Psoas muscle (tissue), 8 donors: ENCODE measurements around the gene SAP25. TPM values are rescaled to one million over a fixed set of nuclear protein-coding genes. Genes with fewer than 3 reads are reported as not detected.
A peak's percentile ranks its signal among the peaks of the same experiment; 100 is the strongest.

Experiments used
- ATAC-seq, 4 donors: fragments of 200-7000 bp; cut with Tn5 transposase; one replicate each; pipeline ENCODE4 v1.9.1; 2020; ENCODE audit warnings: moderate library complexity in 3 of 4, mild to moderate bottlenecking in 2 of 4
- DNase-seq, 2 donors: peaks; one replicate each; pipeline ENCODE4 v3.0.0-alpha.2; 2020
- H3K27ac ChIP-seq: fragments of 200-600 bp; one replicate; pipeline ENCODE4 v1.8.0; 2022
- H3K27me3 ChIP-seq, 3 donors: fragments of 200-600 bp in 1 of 3; one replicate each; pipeline versions ENCODE4 v1.6.1 to v1.8.0; 2013 to 2022; ENCODE audit warnings: low read length in 2 of 3, mild to moderate bottlenecking in 2 of 3, moderate library complexity in 1 of 3; ENCODE audit not compliant: insufficient read depth in 3 of 3
- H3K36me3 ChIP-seq, 2 donors: fragments of 200-600 bp in 1 of 2; one replicate each; pipeline versions ENCODE4 v1.6.1 to v1.8.0; 2013 to 2022; ENCODE audit warnings: low read depth in 1 of 2, mild to moderate bottlenecking in 1 of 2, moderate library complexity in 1 of 2; ENCODE audit not compliant: insufficient read depth in 1 of 2
- H3K4me1 ChIP-seq: fragments of 200-600 bp; one replicate; pipeline ENCODE4 v1.8.0; 2022
- H3K4me3 ChIP-seq: fragments of 200-600 bp; one replicate; pipeline ENCODE4 v1.8.0; 2022; ENCODE audit warnings: mild to moderate bottlenecking
- H3K9me3 ChIP-seq: fragments of 200-600 bp; one replicate; pipeline ENCODE4 v1.8.0; 2022
- CTCF ChIP-seq: fragments of 200-600 bp; IDR thresholded peaks from one replicate; pipeline ENCODE4 v1.8.0; 2022; ENCODE audit warnings: antibody characterized with exemption
- whole genome bisulfite sequencing, 3 donors: extraction: QIAGEN DNeasy Blood & Tissue Kit; methylation state at CpG; one replicate each; pipeline versions ENCODE4 v1.1.6 to v1.1.7; 2013; 5-methylcytosine and 5-hydroxymethylcytosine counted together
- intact Hi-C, 2 donors: fragments of 100-400 bp; cut with DNase I; formaldehyde crosslinking; loops; one replicate each; pipeline versions ENCODE4 v1.11.0 to v1.14.2; 2022
- polyA plus RNA-seq, 3 donors: library from polyadenylated mRNA; stranded (reverse); fragments of 200-250 nt; gene quantifications; one replicate each; pipeline ENCODE4 v1.2.3, GENCODE V29; 2013
- total RNA-seq, 4 donors: library from RNA; stranded (reverse); fragmentation: NEBNext Ultra II Directional in 2 of 4; extraction: Animal tissue kit (Norgen Biotek cat#: 25700) in 2 of 4; gene quantifications; one replicate each; pipeline versions ENCODE4 v1.2.1 to v1.2.4, GENCODE V29; 2021 to 2023
- donor health status: healthy with polysubstance abuse.
- donor health status: DM: no; HTN: no; CAD: no; lungs with moderate emphysema.
- donor health status: Bipolar disorder and iron deficiency.
- donor health status: healthy.
- donor health status: DM: yes; HTN: yes; CAD: no.
- donor health status: DM: no; HTN: no; CAD: no.
- donor health status: DM: no; HTN: no; CAD: no.
- donor health status: DM: yes; HTN: yes; CAD: no.

The SAP25 gene
- total and polyA plus RNA-seq, 7 donors: 0.21 to 1.9 (median 0.59) TPM; not detected in 2

- intact Hi-C loops: loop anchor here in 1 of 2 donors (2.0 kb wide), 1 partner anchor 18 kb away; the partner anchor contains the start of genes FBXO24 and LRCH4
- peak; percentile 18 for TF ChIP-seq CTCF
- H3K36me3 ChIP-seq: no peaks in the 10 kb centered on the region
- H3K4me3 ChIP-seq: peak overlapping the region; percentile 80
- peak; percentile 77 to 86 for DNase-seq
- H3K27ac ChIP-seq: no peak overlapping the region
- ATAC-seq: peak; percentile 70 to 90 (median 78)
- peaks cover 5% of the 10 kb centered on the region for H3K4me1 ChIP-seq
- peaks cover 0 to 8% (median 3%) of the 10 kb centered on the region in 3 donors for H3K27me3 ChIP-seq
- no peaks in the 10 kb centered on the region for H3K9me3 ChIP-seq
- 1 to 3% (median 1%) methylated on average over 49 to 70 of the region's 70 CpGs for WGBS, 3 donors
These were observed 30.6 kb upstream of the SAP25 start for GRCh38 chr7:100604028-100604975.

GRCh38 chr7:100603726-100604027, 30.0 kb upstream of the SAP25 start:
- no peak for TF ChIP-seq CTCF
- no peaks in the 10 kb centered on the region for H3K9me3 ChIP-seq
- H3K4me3 ChIP-seq: peak overlapping the region; percentile 80
- intact Hi-C loops: loop anchor here in 1 of 2 donors (2.0 kb wide), 1 partner anchor 17 kb away; the partner anchor contains the start of genes FBXO24 and LRCH4
- no peaks in the 10 kb centered on the region for H3K36me3 ChIP-seq
- WGBS, 3 donors: 13 to 15% (median 14%) methylated on average over 10 of the region's 10 CpGs
- no peak overlapping the region for H3K27ac ChIP-seq
- DNase-seq: no peak
- H3K4me1 ChIP-seq: peaks cover 5% of the 10 kb centered on the region
- H3K27me3 ChIP-seq: peaks cover 0 to 8% (median 3%) of the 10 kb centered on the region in 3 donors
- peak in 2 of 4 donors; percentile 2 to 15 for ATAC-seq

GRCh38 chr7:100602889-100603725, 29.4 kb upstream of the SAP25 start:
- Histone ChIP-seq H3K4me3 (peak overlapping the region; percentile 80), H3K27me3 (peaks cover 0 to 8% (median 3%) of the 10 kb centered on the region in 3 donors), H3K4me1 (peaks cover 5% of the 10 kb centered on the region), H3K27ac (no peak overlapping the region), H3K9me3 (no peaks in the 10 kb centered on the region), H3K36me3 (no peaks in the 10 kb centered on the region)
- intact Hi-C loops: no loop called here
- peak in 3 of 4 donors; percentile 26 to 31 (median 29) for ATAC-seq
- DNase-seq: peak; percentile 79 to 87
- WGBS, 3 donors: 46 to 50% (median 46%) methylated on average over 20 to 21 of the region's 21 CpGs
- TF ChIP-seq CTCF: no peak

GRCh38 chr7:100600730-100601038, 27.0 kb upstream of the SAP25 start:
- Histone ChIP-seq H3K27ac (no peak overlapping the region), H3K4me3 (no peak overlapping the region), H3K36me3 (no peaks in the 10 kb centered on the region), H3K4me1 (peaks cover 5% of the 10 kb centered on the region), H3K9me3 (no peaks in the 10 kb centered on the region), H3K27me3 (peaks cover 0 to 8% (median 4%) of the 10 kb centered on the region in 3 donors)
- DNase-seq (no peak), ATAC-seq (no peak)
- intact Hi-C loops: no loop called here
- TF ChIP-seq CTCF: no peak
- 72 to 87% (median 76%) methylated on average over 9 of the region's 9 CpGs for WGBS, 3 donors
